Osteoblast (primary cell): ENCODE data around the gene HAVCR1. TPM values are rescaled to one million over a fixed set of nuclear protein-coding genes. Genes with fewer than 3 reads are reported as not detected.

Experiments used
- DNase-seq: peaks from one replicate; pipeline ENCODE4 v3.0.0; 2011; ENCODE audit warnings: low spot score, mixed read lengths; ENCODE audit not compliant: insufficient read length; ENCODE audit errors: missing footprints
- H2AFZ ChIP-seq: 2 replicates; pipeline ENCODE4 v1.6.0; 2011; ENCODE audit warnings: mild to moderate bottlenecking, low read length
- H3K27ac ChIP-seq: 2 replicates; pipeline ENCODE4 v1.5.1; 2011; ENCODE audit warnings: mild to moderate bottlenecking, low read depth, low read length, moderate library complexity
- H3K27me3 ChIP-seq: 2 replicates; pipeline ENCODE4 v1.6.0; 2012; ENCODE audit warnings: mild to moderate bottlenecking, control low read depth, inconsistent platforms, low read length, moderate library complexity; ENCODE audit not compliant: insufficient read depth
- H3K36me3 ChIP-seq: 2 replicates; pipeline ENCODE4 v1.5.1; 2011; ENCODE audit warnings: mild to moderate bottlenecking, low read length, control low read depth, moderate library complexity; ENCODE audit not compliant: insufficient read depth
- H3K4me1 ChIP-seq: 2 replicates; pipeline ENCODE4 v1.5.1; 2011; ENCODE audit warnings: mild to moderate bottlenecking, low read length, control low read depth, moderate library complexity; ENCODE audit not compliant: insufficient read depth
- H3K4me2 ChIP-seq: 2 replicates; pipeline ENCODE4 v1.6.0; 2011; ENCODE audit warnings: mild to moderate bottlenecking, low read length; ENCODE audit not compliant: insufficient read depth
- H3K4me3 ChIP-seq: fragments of 200-600 bp; sonication (generic); 3 replicates; pipeline ENCODE4 v1.5.1; 2012; ENCODE audit warnings: mild to moderate bottlenecking, low read length, inconsistent platforms; ENCODE audit not compliant: insufficient read depth
- H3K79me2 ChIP-seq: 2 replicates; pipeline ENCODE4 v1.6.0; 2012; ENCODE audit warnings: mild to moderate bottlenecking, low read length, control low read depth, inconsistent platforms; ENCODE audit not compliant: insufficient read depth
- H3K9me3 ChIP-seq: 2 replicates; pipeline ENCODE4 v1.5.1; 2011; ENCODE audit warnings: low read depth, low read length, control low read depth
- H4K20me1 ChIP-seq: 2 replicates; pipeline ENCODE4 v1.6.0; 2012; ENCODE audit warnings: mild to moderate bottlenecking, low read length, control low read depth; ENCODE audit not compliant: insufficient read depth
- CTCF ChIP-seq: IDR thresholded peaks from 2 replicates; pipeline ENCODE4 v1.5.1; 2011; ENCODE audit warnings: mild to moderate bottlenecking, low read depth, low read length, moderate library complexity; ENCODE audit errors: extremely low read depth
- total RNA-seq: library from RNA; depleted of rRNA; stranded (reverse); fragments of >200 nt; gene quantifications from 2 replicates; pipeline ENCODE4 v1.2.3, GENCODE V29; 2012

Gene HAVCR1
- total RNA-seq, 1 donor: 0.36 TPM

GRCh38 chr5:157088342-157088990 lies 29.6 kb upstream of the HAVCR1 start:
- TF ChIP-seq CTCF: no peak
- no peaks in the 10 kb centered on the region for H3K9me3 ChIP-seq
- H3K4me3 ChIP-seq: no peak overlapping the region
- H3K27me3 ChIP-seq: no peaks in the 10 kb centered on the region
- H3K36me3 ChIP-seq: no peaks in the 10 kb centered on the region
- no peak overlapping the region for H2AFZ ChIP-seq
- H3K4me1 ChIP-seq: no peaks in the 10 kb centered on the region
- H3K27ac ChIP-seq: no peak overlapping the region
- no peaks in the 10 kb centered on the region for H4K20me1 ChIP-seq
- H3K4me2 ChIP-seq: no peak overlapping the region
- no peak for DNase-seq
- no peaks in the 10 kb centered on the region for H3K79me2 ChIP-seq

- Histone ChIP-seq H3K79me2 (no peaks in the 10 kb centered on the region), H3K9me3 (no peaks in the 10 kb centered on the region), H3K36me3 (no peaks in the 10 kb centered on the region), H3K4me3 (no peak overlapping the region), H3K4me2 (no peak overlapping the region), H3K4me1 (no peaks in the 10 kb centered on the region), H3K27me3 (no peaks in the 10 kb centered on the region), H2AFZ (no peak overlapping the region), H4K20me1 (no peaks in the 10 kb centered on the region), H3K27ac (no peak overlapping the region)
- no peak for DNase-seq
- TF ChIP-seq CTCF: no peak
These were observed 27.9 kb upstream of the HAVCR1 start for GRCh38 chr5:157086751-157087359.

GRCh38 chr5:157085930-157086329 lies 27.0 kb upstream of the HAVCR1 start:
- no peak for TF ChIP-seq CTCF
- DNase-seq: no peak
- H2AFZ ChIP-seq: no peak overlapping the region

GRCh38 chr5:157080286-157080685 lies 21.4 kb upstream of the HAVCR1 start:
- no peak overlapping the region for H3K4me3 ChIP-seq

More at GRCh38 chr5:157085930-157086329, 27.0 kb upstream of the HAVCR1 start:
- Histone ChIP-seq H3K27ac (no peak overlapping the region), H4K20me1 (no peaks in the 10 kb centered on the region), H3K4me3 (no peak overlapping the region), H3K79me2 (no peaks in the 10 kb centered on the region), H3K9me3 (no peaks in the 10 kb centered on the region), H3K27me3 (no peaks in the 10 kb centered on the region), H3K4me2 (no peak overlapping the region), H3K4me1 (no peaks in the 10 kb centered on the region), H3K36me3 (no peaks in the 10 kb centered on the region)

More at GRCh38 chr5:157080286-157080685, 21.4 kb upstream of the HAVCR1 start:
- no peak for DNase-seq
- Histone ChIP-seq H3K27me3 (no peaks in the 10 kb centered on the region), H3K4me2 (no peak overlapping the region), H3K27ac (no peak overlapping the region), H3K4me1 (peaks cover 5% of the 10 kb centered on the region), H3K36me3 (no peaks in the 10 kb centered on the region), H3K9me3 (no peaks in the 10 kb centered on the region), H2AFZ (no peak overlapping the region), H4K20me1 (no peaks in the 10 kb centered on the region), H3K79me2 (no peaks in the 10 kb centered on the region)
- no peak for TF ChIP-seq CTCF
